Endothelial cell of umbilical vein (primary cell): ENCODE measurements around the gene TMEM132E. TPM values are rescaled to one million over a fixed set of nuclear protein-coding genes. Genes with fewer than 3 reads are reported as not detected.

Experiments used
- BruUV-seq: library from RNA; stranded (reverse); fragments of 400-500 nt; replicated peaks from 2 replicates; lab custom pipeline; 2021; lab: Mats Ljungman, UMichigan
- CTCF ChIA-PET: fragments of 300-600, 350-600 bp; sonication (Branson Sonifier 250); formaldehyde crosslinking; loops from one replicate; lab custom pipeline; 2021; ENCODE audit warnings: antibody characterized with exemption, inconsistent platforms; lab: Charles Lee
- POLR2A ChIA-PET: fragments of 300-600, 350-600 bp; sonication (Branson Sonifier 250); formaldehyde crosslinking; loops from one replicate; lab custom pipeline; 2021; ENCODE audit warnings: antibody characterized with exemption, inconsistent platforms; lab: Charles Lee
- DNase-seq: peaks from one replicate; pipeline ENCODE4 v3.0.0-alpha.2; 2011; ENCODE audit warnings: low read depth, low spot score
- FAIRE-seq: peaks from 2 replicates; lab custom pipeline; 2011; peaks lifted over from hg19 to GRCh38; lab: Jason Lieb, UNC
- H2AFZ ChIP-seq: 2 replicates; pipeline ENCODE4 v1.6.0; 2012; ENCODE audit warnings: low read depth, low read length, control low read depth, inconsistent platforms
- H3K27ac ChIP-seq: 2 replicates; pipeline ENCODE4 v1.5.1; 2011; ENCODE audit warnings: low read depth, mild to moderate bottlenecking, control low read depth, low read length, moderate library complexity; ENCODE audit not compliant: insufficient read depth
- H3K27me3 ChIP-seq, 2 experiments: 2 replicates each; pipeline versions ENCODE4 v1.6.0 to v1.6.1; 2011; ENCODE audit warnings: low read length in 2 of 2, mixed read lengths in 1 of 2; ENCODE audit not compliant: control insufficient read depth in 2 of 2, insufficient read depth in 2 of 2
- H3K36me3 ChIP-seq, 2 experiments: 2 replicates in 1 of 2; 3 replicates in 1 of 2; pipeline ENCODE4 v1.5.1; 2011; ENCODE audit warnings: low read length in 2 of 2, mild to moderate bottlenecking in 1 of 2, moderate library complexity in 1 of 2; ENCODE audit not compliant: control insufficient read depth in 2 of 2, insufficient read depth in 2 of 2; ENCODE audit errors: extremely low read depth in 1 of 2
- H3K4me1 ChIP-seq: 3 replicates; pipeline ENCODE4 v1.5.1; 2011; ENCODE audit warnings: mild to moderate bottlenecking, low read length; ENCODE audit not compliant: control insufficient read depth, insufficient read depth; ENCODE audit errors: extremely low read depth
- H3K4me2 ChIP-seq: 2 replicates; pipeline ENCODE4 v1.6.1; 2011; ENCODE audit warnings: low read length, control low read depth, mixed read lengths; ENCODE audit not compliant: insufficient read depth
- H3K4me3 ChIP-seq, 3 experiments: fragments of 200-600 bp in 1 of 3; sonication (generic), shearing (Covaris generic) in 1 of 3; replicated peaks in 1 of 3; 2 replicates each; pipeline ENCODE4 v1.5.1; 2011 to 2016; ENCODE audit warnings: control low read depth in 3 of 3, low read length in 3 of 3, mild to moderate bottlenecking in 2 of 3, inconsistent platforms in 1 of 3, low read depth in 1 of 3, moderate library complexity in 1 of 3; ENCODE audit not compliant: insufficient read depth in 1 of 3
- H3K79me2 ChIP-seq: 2 replicates; pipeline ENCODE4 v1.6.0; 2012; ENCODE audit warnings: low read length, inconsistent platforms; ENCODE audit not compliant: control insufficient read depth, insufficient read depth
- H3K9ac ChIP-seq: replicated peaks from 2 replicates; pipeline ENCODE3; 2011; ENCODE audit warnings: low read length, control low read depth; ENCODE audit not compliant: insufficient read depth; ENCODE audit errors: extremely low read depth
- H3K9me1 ChIP-seq: replicated peaks from 3 replicates; pipeline ENCODE4 v1.6.0; 2011; ENCODE audit warnings: mild to moderate bottlenecking, low read length; ENCODE audit not compliant: control insufficient read depth, insufficient read depth; ENCODE audit errors: extremely low read depth
- H3K9me3 ChIP-seq: replicated peaks from 2 replicates; pipeline ENCODE4 v1.5.1; 2012; ENCODE audit warnings: low read length, inconsistent platforms; ENCODE audit not compliant: control insufficient read depth, insufficient read depth
- H4K20me1 ChIP-seq: replicated peaks from 2 replicates; pipeline ENCODE3; 2011; ENCODE audit warnings: mild to moderate bottlenecking, low read length; ENCODE audit not compliant: control insufficient read depth, insufficient read depth; ENCODE audit errors: extremely low read depth
- CTCF ChIP-seq, 2 donors: IDR thresholded peaks; 1 replicate in 1 of 2; 2 replicates in 1 of 2; pipeline ENCODE4 v1.5.1; 2011; ENCODE audit warnings: low read length in 2 of 2, mild to moderate bottlenecking in 2 of 2, moderate library complexity in 2 of 2, control low read depth in 1 of 2, inconsistent platforms in 1 of 2, low read depth in 1 of 2; ENCODE audit not compliant: insufficient read depth in 1 of 2; ENCODE audit errors: extremely low read depth in 1 of 2
- EZH2 ChIP-seq: IDR thresholded peaks from 2 replicates; pipeline ENCODE4 v1.6.1; 2012; ENCODE audit warnings: borderline replicate concordance, low read depth, mild to moderate bottlenecking, moderate library complexity, low read length, inconsistent platforms; ENCODE audit not compliant: severe bottlenecking
- FOS ChIP-seq: IDR thresholded peaks from 2 replicates; pipeline ENCODE4 v1.6.1; 2011; ENCODE audit warnings: mild to moderate bottlenecking, low read length, moderate library complexity, borderline replicate concordance; ENCODE audit not compliant: insufficient read depth
- GATA2 ChIP-seq: IDR thresholded peaks from 2 replicates; pipeline ENCODE4 v1.7.0; 2011; ENCODE audit warnings: low read depth, mild to moderate bottlenecking, moderate library complexity, mixed read lengths, low read length; ENCODE audit not compliant: insufficient read length, insufficient read depth
- JUN ChIP-seq: IDR thresholded peaks from 2 replicates; pipeline ENCODE4 v1.6.1; 2011; ENCODE audit warnings: borderline replicate concordance, low read depth; ENCODE audit not compliant: insufficient read length, insufficient read depth
- MAX ChIP-seq: IDR thresholded peaks from 2 replicates; pipeline ENCODE4 v1.6.1; 2011; ENCODE audit not compliant: insufficient read depth, insufficient read length
- MYC ChIP-seq: IDR thresholded peaks from one replicate; pipeline ENCODE4 v1.6.1; 2011; ENCODE audit warnings: mild to moderate bottlenecking, low read depth, low read length
- POLR2A ChIP-seq: IDR thresholded peaks from 2 replicates; pipeline ENCODE4 v1.6.1; 2012; ENCODE audit warnings: low read depth, mild to moderate bottlenecking, control low read depth, low read length
- POLR2AphosphoS5 ChIP-seq: IDR thresholded peaks from 2 replicates; pipeline ENCODE4 v1.6.1; 2012; ENCODE audit warnings: low read depth, mild to moderate bottlenecking, control low read depth, low read length, moderate library complexity; ENCODE audit not compliant: insufficient read depth
- dilution Hi-C: fragments of 300-500 bp; cut with MboI; formaldehyde crosslinking; loops from one replicate; pipeline ENCODE4 v1.15.0; 2019; ENCODE audit warnings: low sequenced_read_pairs; ENCODE audit not compliant: extremely low pct_ligation_motif_present
- intact Hi-C: fragments of 100-400 bp; cut with micrococcal nuclease; formaldehyde crosslinking; loops from one replicate; pipeline ENCODE4 v1.10.0; 2022
- polyA plus RNA-seq, 4 experiments: library from polyadenylated mRNA; depleted of rRNA in 3 of 4; stranded (reverse) in 3 of 4; unstranded in 1 of 4; fragments of >200 nt; gene quantifications; 2 replicates each; pipeline versions ENCODE4 v1.2.1 to v1.2.3, GENCODE V29; 2011 to 2012; ENCODE audit warnings: missing spikeins in 1 of 4
- total RNA-seq: library from RNA; stranded (reverse); gene quantifications from 2 replicates; pipeline ENCODE4 v1.2.3, GENCODE V29; 2021

The TMEM132E gene
- total and polyA plus RNA-seq, 2 donors (not counting 3 experiments of a cell fraction or from before 2014, with no cell fraction given) = not detected

- H3K4me3 ChIP-seq = no peak overlapping the region
- no peaks in the 10 kb centered on the region for H4K20me1 ChIP-seq
- FAIRE-seq (no peak), DNase-seq (no peak)
- CTCF ChIA-PET = no interaction called here
- no peaks in the 10 kb centered on the region for H3K27me3 ChIP-seq
- H3K9me3 ChIP-seq = no peaks in the 10 kb centered on the region
- H3K4me2 ChIP-seq = no peak overlapping the region
- H3K9ac ChIP-seq = no peak overlapping the region
- no peaks in the 10 kb centered on the region for H3K79me2 ChIP-seq
- BruUV-seq = no TSS peak
- intact Hi-C loops = no loop called here
- no peak overlapping the region for H3K27ac ChIP-seq
- dilution Hi-C loops = no loop called here
- no peaks in the 10 kb centered on the region for H3K36me3 ChIP-seq
- H3K4me1 ChIP-seq = no peaks in the 10 kb centered on the region
- no peaks in the 10 kb centered on the region for H3K9me1 ChIP-seq
- H2AFZ ChIP-seq = no peak overlapping the region
- POLR2A ChIA-PET = no interaction called here
- TF ChIP-seq CTCF (IDR thresholded peaks at IDR 0.05; ENCODE audit: extremely low read depth in 1 of 2, insufficient read depth in 1 of 2, low read depth in 1 of 2, low read length in 2 of 2) (no peak), EZH2 (no peak), JUN (no peak), FOS (no peak), GATA2 (no peak), POLR2AphosphoS5 (no peak), MAX (no peak), POLR2A (no peak), MYC (no peak)
Measured at GRCh38 chr17:34656801-34657200, 77.4 kb downstream of the TMEM132E start.
